Measurements from ENCODE around the gene FHIT.
"Not testable (repeated sequence)": the region's sequence is repeated elsewhere in the genome, so short reads cannot be mapped to it uniquely, and the experiment has no call there.

Gene FHIT

DNA sequence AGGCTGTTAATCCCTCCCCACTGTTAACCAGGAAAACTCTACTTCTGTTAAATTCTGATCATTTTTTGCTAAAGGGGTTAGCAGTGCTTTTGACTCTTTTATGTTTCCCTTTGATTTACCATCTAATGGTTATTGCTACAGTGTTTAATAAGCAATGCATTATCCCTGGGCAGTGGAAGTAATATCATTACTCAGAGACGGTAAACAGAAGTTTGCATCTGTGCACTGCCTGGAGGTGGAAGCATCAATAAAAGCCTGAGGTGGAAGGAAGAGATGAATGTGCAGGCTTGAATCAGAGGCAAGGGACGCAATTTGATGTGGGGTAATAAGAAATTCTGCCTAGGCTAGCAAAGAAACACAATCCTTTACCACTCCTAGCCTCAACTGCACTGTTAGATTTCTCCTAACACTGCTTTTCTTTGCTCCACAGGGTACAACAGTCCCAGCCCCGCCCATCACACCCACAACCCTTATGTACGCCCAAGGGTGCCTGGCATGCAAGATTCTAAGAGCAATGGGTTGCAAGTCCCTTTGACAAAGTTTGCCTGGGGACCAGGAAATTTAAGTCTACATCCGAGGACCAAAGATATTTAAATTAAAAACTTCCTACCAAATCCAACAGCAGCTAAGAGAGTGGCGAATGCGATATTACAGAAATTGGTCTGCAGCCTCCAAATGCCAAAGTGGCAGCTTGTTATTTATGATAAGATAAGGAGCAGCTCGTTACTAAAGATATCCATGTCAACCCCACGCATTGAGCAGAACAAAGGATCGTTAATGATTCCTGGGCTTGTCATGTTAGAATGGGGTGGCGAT is 261.4 kb downstream of the FHIT start:
- no peak for DNase-seq (ENCODE audit: low read depth)

DNA sequence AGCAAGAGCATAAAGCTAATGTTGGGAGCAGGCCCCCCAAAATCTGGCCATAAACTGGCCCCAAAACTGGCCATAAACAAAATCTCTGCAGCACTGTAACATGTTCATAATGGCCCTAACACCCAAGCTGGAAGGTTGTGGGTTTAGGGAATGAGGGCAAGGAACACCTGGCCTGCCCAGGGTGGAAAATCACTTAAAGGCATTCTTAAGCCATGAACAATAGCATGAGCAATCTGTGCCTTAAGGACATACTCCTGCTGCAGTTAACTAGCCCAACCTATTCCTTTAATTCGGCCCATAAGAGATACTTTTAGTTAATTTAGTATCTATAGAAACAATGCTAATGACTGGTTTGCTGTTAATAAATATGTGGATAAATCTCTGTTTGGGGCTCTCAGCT is 264.1 kb downstream of the FHIT start:
- DNase-seq (ENCODE audit: low read depth) = not testable (repeated sequence)

DNA sequence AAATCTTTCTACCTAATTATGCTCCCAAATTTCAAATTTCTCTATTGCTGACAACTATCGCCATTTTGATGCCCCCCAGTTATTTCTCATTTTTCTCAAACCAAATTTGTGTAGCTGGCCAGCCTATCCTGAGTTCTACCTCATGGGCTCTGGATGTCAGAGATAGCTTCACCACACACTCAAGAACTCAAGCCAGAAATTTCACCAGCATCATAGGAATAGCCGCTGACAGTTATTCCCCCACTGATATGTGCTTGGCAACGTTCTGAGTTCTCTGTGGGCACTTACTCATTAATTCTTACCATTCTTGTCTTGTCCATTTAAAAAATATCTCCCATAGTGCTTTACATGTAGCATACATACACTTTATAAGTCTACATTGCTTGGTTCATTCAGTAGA is 264.7 kb downstream of the FHIT start:
- DNase-seq (ENCODE audit: low read depth) = no peak

DNA sequence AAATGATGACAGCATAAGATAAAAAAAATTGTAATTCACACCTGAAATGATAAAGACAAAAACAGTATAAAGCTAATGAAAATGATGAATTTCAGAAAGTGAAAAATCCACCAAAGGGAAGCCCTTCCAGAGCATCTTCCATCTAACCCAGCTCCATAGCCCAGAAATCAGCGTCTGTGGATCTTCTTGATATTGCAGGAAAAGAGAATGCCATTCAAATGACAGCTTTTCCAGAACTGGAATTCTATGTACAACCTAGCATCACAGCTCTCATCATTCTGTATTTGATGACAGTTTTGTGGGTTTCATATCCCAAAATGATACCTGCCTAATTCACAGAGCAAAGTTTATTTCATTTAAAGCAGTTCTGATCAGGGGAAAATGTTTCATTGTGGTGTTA is 267.3 kb downstream of the FHIT start:
- DNase-seq (ENCODE audit: low read depth) = no peak

DNA sequence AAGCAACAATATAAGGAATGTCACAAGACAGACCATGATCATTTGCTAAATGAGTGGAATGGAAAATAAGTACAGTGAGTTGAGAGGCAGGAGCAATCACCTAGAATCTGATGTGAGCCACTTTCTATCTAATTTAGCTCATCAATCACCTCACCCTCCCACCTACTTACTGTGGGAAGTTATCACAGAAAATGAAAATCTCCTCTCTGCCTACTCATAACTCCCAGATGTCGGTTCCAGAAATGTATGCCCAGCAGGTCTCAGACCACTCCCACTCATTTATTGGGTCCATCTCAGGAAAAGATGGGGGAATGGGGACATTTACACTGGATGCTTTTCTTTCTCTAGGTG is 270.9 kb downstream of the FHIT start:
- no peak for DNase-seq (ENCODE audit: low read depth)

DNA sequence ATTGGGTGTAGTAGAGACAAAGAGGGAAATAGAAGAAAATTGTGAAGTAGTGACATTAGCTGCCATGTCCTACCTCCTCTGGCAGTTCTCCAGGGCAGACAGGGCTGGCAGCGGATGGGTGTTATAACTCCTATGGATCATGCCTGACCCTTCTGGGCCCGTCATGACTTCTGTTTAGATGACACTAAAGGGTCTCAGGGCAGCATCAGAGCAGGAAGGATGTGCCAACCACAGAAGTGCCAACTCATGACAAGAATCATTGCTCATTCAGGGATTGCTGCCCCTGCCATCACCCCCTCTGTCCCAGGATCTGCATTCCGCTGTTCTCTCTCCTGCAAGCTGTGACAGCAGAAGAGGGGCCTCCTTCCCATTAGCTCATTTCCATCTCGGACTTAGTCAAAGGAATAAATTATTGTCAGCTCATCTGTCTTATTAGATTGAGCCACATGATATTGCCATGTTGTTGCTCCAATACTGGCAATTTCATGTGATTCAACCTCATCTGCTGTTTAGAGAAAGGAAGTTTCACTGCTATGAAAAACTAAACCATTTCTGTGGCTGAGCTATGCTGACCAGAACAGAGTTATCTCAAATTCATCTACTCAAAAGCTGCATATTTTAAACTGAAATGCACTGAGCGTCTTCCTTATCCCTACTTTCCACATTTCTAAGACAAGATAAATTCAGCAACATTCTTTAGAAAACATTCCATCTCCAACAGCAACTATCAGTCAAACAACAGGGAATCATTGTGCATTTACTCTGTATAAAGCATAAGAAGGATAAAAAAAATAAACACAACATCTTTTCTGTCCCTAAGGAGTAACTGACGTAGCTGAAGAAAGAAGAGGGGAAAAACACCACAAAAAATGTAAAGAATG is 271.6 kb downstream of the FHIT start:
- DNase-seq (ENCODE audit: low read depth) = no peak

DNA sequence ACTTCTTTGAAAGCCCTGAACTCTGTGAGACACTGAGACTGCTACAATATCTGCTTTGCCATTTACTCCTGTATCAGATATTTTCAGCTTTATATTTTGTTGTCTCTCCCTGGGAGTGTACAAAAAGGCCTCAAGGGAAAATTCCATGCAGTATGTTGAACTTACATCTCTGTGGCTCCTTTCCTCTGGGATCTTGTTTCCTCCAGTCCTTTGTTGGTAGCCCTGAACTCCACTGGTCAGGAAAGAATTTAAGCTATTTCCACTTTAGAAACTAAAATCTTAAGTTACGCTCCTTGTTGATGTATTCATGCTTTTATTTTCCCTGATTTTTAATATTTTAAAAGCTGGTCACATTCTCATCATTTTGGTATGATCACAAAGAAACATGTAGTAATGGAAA is 277.9 kb downstream of the FHIT start:
- no peak for DNase-seq (ENCODE audit: low read depth)

DNA sequence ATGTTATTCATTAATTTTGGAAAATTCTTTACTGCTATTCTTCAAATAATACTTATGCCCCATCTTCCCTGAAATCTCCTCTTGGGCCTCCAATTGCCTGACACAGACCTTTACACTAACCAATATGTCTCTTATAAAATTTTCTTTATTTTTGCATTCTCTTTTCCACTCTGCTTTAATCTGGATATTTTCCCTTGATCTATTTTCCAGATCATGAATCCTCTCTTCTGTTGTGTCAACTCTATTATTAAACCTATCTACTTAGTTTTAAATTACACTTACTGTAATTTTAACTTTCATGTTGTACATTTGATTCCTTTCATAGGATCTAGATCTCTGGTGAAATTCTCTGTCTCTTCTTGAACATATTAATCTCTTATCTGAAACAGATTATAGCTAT is 278.7 kb downstream of the FHIT start:
- DNase-seq (ENCODE audit: low read depth) = no peak

DNA sequence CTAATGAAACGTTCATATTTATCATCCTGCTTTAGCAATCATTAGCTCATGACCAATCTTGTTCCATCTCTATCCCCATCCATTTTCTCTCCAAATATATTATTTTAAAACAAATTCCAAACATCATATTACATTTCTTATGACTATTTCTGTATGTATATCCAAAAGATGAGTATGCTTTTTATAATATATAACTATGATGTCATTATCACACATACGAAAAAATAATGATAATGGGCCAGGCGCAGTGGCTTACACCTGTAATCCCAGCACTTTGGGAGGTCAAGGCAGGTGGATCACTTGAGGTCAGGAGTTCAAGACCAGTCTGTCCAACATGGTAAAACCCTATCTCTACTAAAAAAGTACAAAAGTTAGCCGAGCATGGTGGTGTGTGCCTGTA is 280.4 kb downstream of the FHIT start:
- DNase-seq (ENCODE audit: low read depth) = no peak

DNA sequence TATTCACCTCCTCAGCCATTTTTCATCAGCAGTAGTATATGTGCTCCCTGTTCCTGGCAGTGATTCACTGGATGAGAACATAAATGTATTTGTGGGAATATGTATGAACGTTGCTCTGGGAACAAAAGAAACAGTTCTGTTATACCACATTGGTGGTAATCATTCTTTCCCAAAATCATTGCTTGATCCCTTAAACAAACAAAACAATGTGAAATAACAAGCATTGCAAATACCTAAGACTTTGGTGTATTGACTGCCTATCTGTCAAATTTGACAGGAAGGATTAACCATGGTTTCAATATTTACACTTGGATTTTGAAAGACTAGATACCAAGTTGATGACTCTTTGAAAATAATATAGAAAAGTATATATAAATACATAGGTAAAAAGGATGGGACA is 284.1 kb downstream of the FHIT start:
- DNase-seq (ENCODE audit: low read depth) = no peak

DNA sequence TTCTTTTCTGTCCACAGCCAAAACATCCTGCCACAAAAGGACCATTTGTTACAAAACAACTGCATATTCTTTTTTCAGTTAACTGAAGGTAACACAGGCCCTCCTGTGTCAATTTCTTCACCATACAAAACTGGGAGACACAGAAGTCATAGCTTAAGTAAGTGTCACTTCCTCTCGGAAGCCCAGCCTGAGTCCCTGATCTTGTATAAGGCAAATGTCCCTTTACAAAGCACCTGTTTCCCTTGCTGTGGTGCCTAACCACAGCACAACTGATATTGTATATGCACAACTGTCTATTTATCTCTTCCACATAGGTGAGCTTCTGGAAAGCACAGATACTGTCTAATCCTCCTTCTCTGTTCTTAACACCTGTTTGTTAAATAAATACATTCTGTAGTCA is 293.7 kb downstream of the FHIT start:
- DNase-seq (ENCODE audit: low read depth) = no peak

DNA sequence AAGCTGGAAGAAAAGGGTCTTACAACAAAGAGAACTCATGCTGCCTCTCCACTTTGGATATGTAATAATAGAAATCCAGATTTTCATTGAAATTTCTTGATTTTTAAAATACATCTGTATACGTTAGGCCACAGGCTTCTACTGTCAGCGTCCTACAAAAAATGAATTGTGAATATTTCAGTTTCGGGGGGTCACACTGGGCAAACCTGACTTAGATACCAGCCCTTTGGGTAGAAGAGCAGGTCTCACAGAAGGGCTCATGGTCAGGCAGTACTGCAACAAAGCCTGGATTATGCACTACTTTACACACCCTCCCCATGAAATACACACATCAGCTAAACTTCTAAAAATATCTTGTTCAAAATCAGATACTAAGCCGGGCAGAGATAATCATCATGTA is 294.5 kb downstream of the FHIT start:
- DNase-seq (ENCODE audit: low read depth) = no peak

DNA sequence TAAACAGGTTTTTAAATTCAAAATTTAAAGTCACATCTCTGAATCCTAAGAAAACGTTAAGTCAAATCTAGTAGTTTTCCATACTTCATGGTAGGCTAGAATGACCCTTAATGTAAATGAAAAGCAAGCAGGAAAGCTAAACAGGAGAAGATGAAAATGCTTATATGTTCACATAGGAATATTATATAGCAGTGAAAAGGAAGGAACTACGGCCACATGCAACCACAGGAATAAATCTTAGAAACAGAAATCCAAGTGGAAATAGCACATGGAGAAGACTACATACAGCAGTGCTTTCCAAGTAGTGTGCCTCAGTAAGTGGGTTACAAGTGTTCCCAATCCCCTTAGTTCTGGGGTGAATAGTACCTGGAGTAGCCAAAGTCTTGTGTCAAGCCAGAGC is 296.2 kb downstream of the FHIT start:
- no peak for DNase-seq (ENCODE audit: low read depth)

DNA sequence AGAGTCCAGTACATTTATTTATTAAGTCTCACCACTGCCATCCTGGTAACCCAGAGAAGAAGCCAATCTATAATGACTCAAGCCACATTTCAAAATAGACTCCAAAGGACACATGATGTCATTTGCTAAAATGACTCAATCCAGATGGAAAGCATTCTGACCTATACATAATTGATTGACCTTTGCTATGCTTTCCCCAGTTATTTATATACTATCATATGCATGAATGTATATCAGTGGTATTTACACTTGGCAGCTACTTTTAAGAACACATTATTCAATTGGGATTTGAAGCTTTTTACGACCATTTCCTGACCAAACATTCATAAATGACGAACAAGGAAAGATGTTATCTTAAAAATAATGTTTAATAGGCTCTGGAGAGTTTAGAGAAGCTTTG is 297.2 kb downstream of the FHIT start:
- DNase-seq (ENCODE audit: low read depth) = no peak

DNA sequence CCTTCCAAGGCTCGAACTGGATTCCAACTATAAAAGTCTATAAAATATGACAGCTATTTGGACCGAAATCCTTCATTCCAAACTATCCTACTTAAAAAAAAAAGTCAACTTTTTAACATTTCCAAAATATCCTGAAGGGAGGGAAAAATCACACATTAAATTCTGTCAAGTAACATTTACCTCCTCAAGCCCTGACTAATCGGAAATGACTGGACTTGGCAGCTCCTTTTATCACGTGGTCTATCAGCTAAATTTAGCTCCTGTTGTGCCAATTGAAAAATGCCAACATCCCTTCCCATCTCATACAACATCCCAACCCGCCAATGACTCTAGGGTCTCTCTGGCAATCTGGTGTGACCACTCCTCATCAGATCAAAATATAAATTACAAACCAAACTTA is 297.9 kb downstream of the FHIT start:
- DNase-seq (ENCODE audit: low read depth) = no peak

DNA sequence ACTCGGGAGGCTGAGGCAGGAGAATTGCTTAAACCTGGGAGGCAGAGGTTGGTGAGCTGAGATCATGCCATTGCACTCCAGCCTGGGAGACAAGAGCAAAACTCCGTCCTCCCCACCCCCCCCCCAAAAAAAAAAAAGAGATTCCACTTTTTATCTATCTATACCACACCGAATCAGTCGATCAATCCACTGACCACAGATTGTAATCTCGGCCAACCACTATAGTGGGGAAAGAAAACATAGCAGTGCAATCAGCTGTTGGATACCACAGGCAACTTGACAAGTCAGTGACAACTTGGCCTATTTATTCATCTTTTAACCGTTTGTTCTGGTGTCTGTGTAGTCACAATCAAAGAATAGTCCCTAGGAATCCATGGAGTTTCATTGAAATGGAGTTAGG is 299.2 kb downstream of the FHIT start:
- no peak for DNase-seq (ENCODE audit: low read depth)

DNA sequence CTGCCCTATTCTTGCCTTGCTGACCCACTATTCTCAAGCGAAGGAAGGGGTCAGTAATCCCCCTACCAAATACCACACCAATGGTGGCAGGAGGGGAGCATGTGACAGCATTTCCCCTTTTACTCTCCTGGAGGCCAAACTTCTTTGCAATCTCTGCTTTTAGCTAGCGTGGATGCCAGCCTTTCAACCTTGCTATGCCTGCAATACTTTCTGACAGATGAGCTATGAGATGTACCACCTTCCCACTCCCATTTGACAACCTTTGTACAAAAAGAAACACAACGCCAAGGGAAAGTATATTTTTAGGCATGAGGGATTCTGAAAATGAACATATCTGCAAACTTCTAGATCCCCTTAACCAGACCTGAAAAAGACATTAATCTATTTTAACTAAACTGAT is 302.1 kb downstream of the FHIT start:
- DNase-seq (ENCODE audit: low read depth) = no peak

DNA sequence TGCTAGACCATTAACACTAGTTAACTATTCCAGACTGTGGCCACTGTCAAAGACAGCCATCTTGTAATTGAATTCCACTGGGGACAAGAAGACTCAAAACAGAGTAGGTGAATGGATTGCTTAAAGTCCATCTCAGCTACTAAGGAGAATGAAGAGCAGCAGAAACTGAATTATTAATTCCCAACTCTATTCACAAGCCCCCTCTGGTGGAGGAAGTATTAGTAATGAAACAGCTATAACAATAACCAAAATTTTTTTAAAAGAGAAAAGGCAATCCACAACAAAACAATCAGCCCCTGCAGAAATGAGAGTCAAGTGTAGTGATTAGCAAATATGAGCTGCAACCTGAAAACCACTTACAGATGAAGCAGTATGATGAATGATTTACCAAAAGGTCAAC is 302.8 kb downstream of the FHIT start:
- no peak for DNase-seq (ENCODE audit: low read depth)

DNA sequence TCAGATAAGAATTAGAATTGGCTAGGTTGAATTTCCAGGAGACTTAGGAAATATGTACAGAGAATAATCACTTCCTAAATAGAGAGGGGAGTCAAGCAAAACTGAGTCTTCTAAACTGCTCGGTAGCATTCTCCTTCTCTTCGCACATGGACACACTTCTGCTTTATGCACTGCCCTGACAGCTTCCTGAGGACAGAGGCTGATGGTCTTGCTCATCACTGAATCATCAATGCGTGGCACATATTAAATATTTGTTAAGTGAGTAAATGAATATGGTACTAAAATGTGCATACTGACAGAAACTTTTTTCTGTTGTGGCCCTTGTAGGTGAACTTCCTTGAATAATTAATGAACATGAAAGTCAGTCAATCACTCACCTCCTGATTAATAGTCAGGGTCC is 315.5 kb downstream of the FHIT start:
- DNase-seq (ENCODE audit: low read depth) = no peak

DNA sequence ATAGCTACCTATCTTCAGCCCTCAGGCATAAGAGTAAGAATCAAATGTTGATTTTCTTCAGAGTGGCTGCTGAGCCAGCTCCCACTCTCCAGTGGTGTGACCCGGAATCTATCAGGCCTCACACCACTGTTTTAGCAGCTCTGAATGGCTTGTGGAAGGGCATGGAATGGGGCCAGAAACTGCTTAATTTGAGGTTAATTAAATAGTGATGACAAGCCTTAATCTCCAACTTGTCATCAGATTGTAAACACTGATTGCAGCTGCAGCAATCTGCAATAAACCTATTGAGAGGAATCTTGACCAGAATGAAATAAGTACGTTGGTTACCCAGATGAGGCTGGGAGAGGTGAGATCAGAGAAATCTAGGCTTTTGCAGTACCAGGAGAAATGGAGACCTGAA is 317.4 kb downstream of the FHIT start:
- DNase-seq (ENCODE audit: low read depth) = no peak

DNA sequence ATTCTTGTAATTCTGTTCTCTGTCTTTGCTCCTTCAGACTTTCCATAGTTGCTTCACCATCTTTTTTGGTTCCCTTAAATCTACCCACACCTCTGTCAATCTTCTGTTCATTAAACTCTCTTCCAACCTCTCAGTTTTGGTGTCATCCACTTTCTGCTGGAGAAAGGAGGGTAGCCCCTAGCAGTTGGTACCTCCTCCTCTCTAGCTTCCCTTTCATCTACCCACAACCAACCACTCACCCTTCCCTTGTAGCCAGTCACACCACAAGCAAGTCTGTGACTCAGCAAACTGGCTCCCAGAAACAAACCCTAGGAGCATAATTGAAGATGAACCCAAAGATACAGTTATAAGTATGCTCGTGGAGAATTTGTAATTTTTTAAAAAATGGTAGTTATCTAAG is 318.6 kb downstream of the FHIT start:
- DNase-seq (ENCODE audit: low read depth) = no peak

DNA sequence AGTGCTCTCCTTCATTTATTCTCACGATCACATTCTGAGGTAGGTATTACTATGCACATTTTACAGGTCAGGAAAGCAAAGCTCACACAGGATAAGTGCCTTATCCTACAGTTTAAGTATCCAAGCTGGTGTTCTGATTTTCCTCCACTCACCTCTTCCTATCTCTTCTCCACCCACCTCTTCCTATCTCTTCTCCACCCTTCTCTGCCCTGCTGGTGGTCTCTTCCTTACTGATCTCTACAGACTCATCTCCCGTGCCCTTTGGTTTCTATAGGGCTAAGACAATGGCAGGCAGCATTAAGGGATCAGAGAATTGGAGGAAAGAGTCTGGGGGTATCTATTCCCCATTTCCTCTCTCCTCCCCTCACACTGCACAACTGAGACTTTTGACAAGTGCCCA is 319.1 kb downstream of the FHIT start:
- no peak for DNase-seq (ENCODE audit: low read depth)

DNA sequence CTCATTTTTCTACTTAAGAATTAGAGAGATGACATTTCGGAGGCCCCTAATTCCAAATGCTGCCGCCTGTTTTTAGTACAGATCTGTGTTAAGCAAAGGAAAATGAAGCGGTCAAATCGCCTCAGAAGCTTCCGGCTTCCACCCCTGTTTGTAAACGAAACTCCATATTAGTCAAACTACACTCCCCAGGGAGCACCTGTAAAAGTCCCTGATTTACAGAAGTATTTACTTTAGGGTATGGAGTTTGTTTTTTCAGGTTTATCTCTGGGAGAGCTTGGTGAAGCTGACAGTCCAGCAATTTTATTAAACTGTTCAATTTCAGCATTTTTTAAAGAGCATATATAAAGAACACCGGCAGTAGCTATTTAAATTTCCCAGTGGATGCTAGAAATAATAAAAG is 319.8 kb downstream of the FHIT start:
- DNase-seq (ENCODE audit: low read depth) = no peak

DNA sequence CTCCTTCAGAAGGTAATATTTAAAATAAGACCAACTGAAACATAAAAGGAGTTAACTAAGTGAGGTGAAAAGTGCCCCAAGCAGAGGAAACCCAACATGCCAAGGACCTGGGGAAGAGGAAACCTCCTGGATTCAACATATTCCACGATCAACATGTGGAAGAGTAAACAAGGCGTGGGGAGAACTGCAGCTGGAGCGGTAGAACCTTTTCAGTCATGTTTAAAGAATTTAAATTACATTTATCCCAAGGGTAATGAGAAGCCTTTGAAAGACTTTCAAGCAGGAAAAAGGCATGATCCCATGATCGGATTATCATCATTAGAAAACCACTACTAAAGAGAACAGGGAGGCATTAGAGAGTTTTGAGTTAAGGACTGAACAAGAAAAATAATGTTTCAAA is 330.7 kb downstream of the FHIT start:
- DNase-seq (ENCODE audit: low read depth) = no peak

All from stimulated activated CD8-positive, alpha-beta memory T cell treated with anti-CD3 and anti-CD28 coated beads, Interleukin-12 subunit alpha, Interleukin-12 subunit beta, amount 100 ng/mL, for 4 hours (primary cell).